HUES6 (cell line): ENCODE data around the gene EML6.

Source experiments
- H3K27ac ChIP-seq: 2 replicates; pipeline ENCODE4 v1.7.0; 2013; ENCODE audit warnings: low read depth, mild to moderate bottlenecking, low read length, inconsistent platforms
- H3K27me3 ChIP-seq: 2 replicates; pipeline ENCODE4 v1.6.1; 2013; ENCODE audit warnings: low read length; ENCODE audit not compliant: control insufficient read depth, insufficient read depth
- H3K36me3 ChIP-seq: 2 replicates; pipeline ENCODE4 v1.6.1; 2013; ENCODE audit warnings: low read length; ENCODE audit not compliant: control insufficient read depth, insufficient read depth
- H3K4me1 ChIP-seq: 2 replicates; pipeline ENCODE4 v1.6.1; 2013; ENCODE audit warnings: low read length; ENCODE audit not compliant: control insufficient read depth, insufficient read depth
- H3K4me3 ChIP-seq: 2 replicates; pipeline ENCODE4 v1.5.1; 2013; ENCODE audit warnings: low read depth, low read length
- H3K9ac ChIP-seq: one replicate; pipeline ENCODE4 v1.6.1; 2013; ENCODE audit warnings: mild to moderate bottlenecking, low read length
- H3K9me3 ChIP-seq: 2 replicates; pipeline ENCODE4 v1.6.1; 2013; ENCODE audit warnings: low read depth, low read length; ENCODE audit not compliant: control insufficient read depth, insufficient read depth

Gene EML6

GRCh38 chr2:54773233-54773632 is 49.8 kb downstream of the EML6 start:
- H3K36me3 ChIP-seq = no peaks in the 10 kb centered on the region
- H3K4me1 ChIP-seq = no peaks in the 10 kb centered on the region
- no peaks in the 10 kb centered on the region for H3K27me3 ChIP-seq
- H3K9ac ChIP-seq = no peak overlapping the region
- H3K27ac ChIP-seq = no peak overlapping the region
- H3K9me3 ChIP-seq = peaks cover 13% of the 10 kb centered on the region
- no peak overlapping the region for H3K4me3 ChIP-seq

- no peaks in the 10 kb centered on the region for H3K4me1 ChIP-seq
- no peak overlapping the region for H3K9ac ChIP-seq
- H3K27me3 ChIP-seq = no peaks in the 10 kb centered on the region
- H3K36me3 ChIP-seq = no peaks in the 10 kb centered on the region
- H3K27ac ChIP-seq = no peak overlapping the region
- H3K4me3 ChIP-seq = no peak overlapping the region
- peaks cover 13% of the 10 kb centered on the region for H3K9me3 ChIP-seq
Measured at GRCh38 chr2:54773838-54774237, 50.4 kb downstream of the EML6 start.

- Histone ChIP-seq H3K36me3 (no peaks in the 10 kb centered on the region), H3K9me3 (peaks cover 13% of the 10 kb centered on the region), H3K27ac (no peak overlapping the region), H3K9ac (no peak overlapping the region), H3K4me3 (no peak overlapping the region), H3K27me3 (no peaks in the 10 kb centered on the region), H3K4me1 (no peaks in the 10 kb centered on the region)
Measured at GRCh38 chr2:54775710-54776109, 52.2 kb downstream of the EML6 start.

- H3K4me1 ChIP-seq = no peaks in the 10 kb centered on the region
Measured at GRCh38 chr2:54776494-54776893, 53.0 kb downstream of the EML6 start.

GRCh38 chr2:54783349-54783748 is 59.9 kb downstream of the EML6 start:
- no peak overlapping the region for H3K9ac ChIP-seq
- H3K4me1 ChIP-seq = no peaks in the 10 kb centered on the region
- no peaks in the 10 kb centered on the region for H3K9me3 ChIP-seq
- no peaks in the 10 kb centered on the region for H3K36me3 ChIP-seq
- no peak overlapping the region for H3K4me3 ChIP-seq
- H3K27ac ChIP-seq = no peak overlapping the region
- H3K27me3 ChIP-seq = no peaks in the 10 kb centered on the region

More at GRCh38 chr2:54776494-54776893, 53.0 kb downstream of the EML6 start:
- Histone ChIP-seq H3K9me3 (peaks cover 13% of the 10 kb centered on the region), H3K27ac (no peak overlapping the region), H3K27me3 (no peaks in the 10 kb centered on the region), H3K9ac (no peak overlapping the region), H3K36me3 (no peaks in the 10 kb centered on the region), H3K4me3 (no peak overlapping the region)

- Histone ChIP-seq H3K9ac (no peak overlapping the region), H3K4me1 (no peaks in the 10 kb centered on the region), H3K36me3 (no peaks in the 10 kb centered on the region), H3K4me3 (no peak overlapping the region), H3K27me3 (no peaks in the 10 kb centered on the region), H3K27ac (no peak overlapping the region), H3K9me3 (no peaks in the 10 kb centered on the region)
Measured at GRCh38 chr2:54787270-54787669, 63.8 kb downstream of the EML6 start.

GRCh38 chr2:54787755-54788366 is 64.4 kb downstream of the EML6 start:
- H3K27ac ChIP-seq = no peak overlapping the region

GRCh38 chr2:54789878-54790277 is 66.4 kb downstream of the EML6 start:
- no peak overlapping the region for H3K9ac ChIP-seq
- no peaks in the 10 kb centered on the region for H3K4me1 ChIP-seq
- H3K4me3 ChIP-seq = no peak overlapping the region
- no peak overlapping the region for H3K27ac ChIP-seq
- no peaks in the 10 kb centered on the region for H3K9me3 ChIP-seq
- no peaks in the 10 kb centered on the region for H3K27me3 ChIP-seq
- no peaks in the 10 kb centered on the region for H3K36me3 ChIP-seq

More at GRCh38 chr2:54787755-54788366, 64.4 kb downstream of the EML6 start:
- Histone ChIP-seq H3K4me1 (no peaks in the 10 kb centered on the region), H3K4me3 (no peak overlapping the region), H3K9me3 (no peaks in the 10 kb centered on the region), H3K36me3 (no peaks in the 10 kb centered on the region), H3K9ac (no peak overlapping the region), H3K27me3 (no peaks in the 10 kb centered on the region)

- H3K27me3 ChIP-seq = no peaks in the 10 kb centered on the region
Measured at GRCh38 chr2:54791831-54792230, 68.4 kb downstream of the EML6 start.

GRCh38 chr2:54797307-54797706 is 73.8 kb downstream of the EML6 start:
- Histone ChIP-seq H3K9me3 (no peaks in the 10 kb centered on the region), H3K4me1 (no peaks in the 10 kb centered on the region), H3K36me3 (no peaks in the 10 kb centered on the region), H3K27ac (no peak overlapping the region), H3K4me3 (no peak overlapping the region), H3K27me3 (no peaks in the 10 kb centered on the region), H3K9ac (no peak overlapping the region)

More at GRCh38 chr2:54791831-54792230, 68.4 kb downstream of the EML6 start:
- no peaks in the 10 kb centered on the region for H3K9me3 ChIP-seq
- H3K9ac ChIP-seq = no peak overlapping the region
- H3K4me1 ChIP-seq = no peaks in the 10 kb centered on the region
- H3K36me3 ChIP-seq = no peaks in the 10 kb centered on the region
- H3K4me3 ChIP-seq = no peak overlapping the region
- H3K27ac ChIP-seq = no peak overlapping the region

GRCh38 chr2:54801352-54801751 is 77.9 kb downstream of the EML6 start:
- Histone ChIP-seq H3K4me3 (no peak overlapping the region), H3K27ac (no peak overlapping the region), H3K9ac (no peak overlapping the region), H3K27me3 (no peaks in the 10 kb centered on the region), H3K9me3 (no peaks in the 10 kb centered on the region), H3K36me3 (no peaks in the 10 kb centered on the region), H3K4me1 (no peaks in the 10 kb centered on the region)
